Muscle of arm (tissue), 12 donors: Measurements from ENCODE around the gene PLA2G4E. TPM values are rescaled to one million over a fixed set of nuclear protein-coding genes. Genes with fewer than 3 reads are reported as not detected.

ENCODE experiments used
- DNase-seq: peaks from one replicate; pipeline ENCODE4 v3.0.0-alpha.2; 2013
- polyA plus RNA-seq, 12 donors: library from polyadenylated mRNA; unstranded; fragments of 120-200 nt; gene quantifications; one replicate each; pipeline ENCODE4 v1.2.1, GENCODE V29; 2013; ENCODE audit not compliant: insufficient read length in 12 of 12

Gene PLA2G4E
- polyA plus RNA-seq, 12 donors, result 0.68 to 3.5 (median 1.6) TPM; not detected in 2

DNA sequence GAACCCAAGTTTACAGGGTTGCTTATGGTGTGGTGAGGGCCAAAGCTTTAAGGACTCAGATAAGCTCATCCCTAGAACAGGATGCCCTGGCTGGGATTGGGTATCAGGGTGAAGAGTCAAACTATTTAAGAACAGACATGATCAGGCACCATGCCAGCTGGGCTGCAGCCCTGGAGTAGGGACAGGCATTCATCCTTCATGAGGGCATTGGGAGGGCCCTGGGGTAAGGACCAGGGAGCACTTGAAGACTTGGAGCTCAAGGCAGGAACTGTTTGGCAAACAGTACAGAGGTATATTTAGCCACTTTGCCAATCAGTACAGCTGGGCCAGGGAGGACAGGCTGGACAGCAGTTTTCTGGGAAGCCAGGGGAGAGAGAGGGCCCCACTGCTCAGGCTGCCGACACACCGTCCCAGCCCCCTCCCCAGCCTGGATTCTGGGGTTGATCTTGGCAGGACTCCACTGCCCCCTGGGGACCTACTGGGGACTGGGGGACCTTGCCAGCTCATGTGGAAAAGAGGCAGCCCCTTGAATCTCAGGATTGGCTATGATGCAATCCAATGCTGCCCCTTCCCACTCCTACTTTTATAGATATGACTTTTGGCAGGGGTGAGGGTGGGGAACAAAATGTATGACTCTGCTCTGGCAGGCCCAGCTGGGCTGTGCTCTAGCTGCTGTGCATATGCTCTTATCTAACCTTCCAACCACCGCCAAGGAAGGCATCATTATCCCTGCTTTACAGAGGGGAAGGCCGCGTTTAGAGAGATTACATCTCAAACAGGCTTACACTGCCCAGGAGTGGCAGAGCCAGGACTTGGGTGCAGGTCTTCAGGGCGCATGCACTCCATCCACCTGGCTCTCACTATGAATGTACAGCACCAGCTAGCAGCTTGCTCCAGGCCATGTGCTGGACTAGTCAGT is 2.3 kb downstream of the PLA2G4E start:
- peak; percentile 3 for DNase-seq

DNA sequence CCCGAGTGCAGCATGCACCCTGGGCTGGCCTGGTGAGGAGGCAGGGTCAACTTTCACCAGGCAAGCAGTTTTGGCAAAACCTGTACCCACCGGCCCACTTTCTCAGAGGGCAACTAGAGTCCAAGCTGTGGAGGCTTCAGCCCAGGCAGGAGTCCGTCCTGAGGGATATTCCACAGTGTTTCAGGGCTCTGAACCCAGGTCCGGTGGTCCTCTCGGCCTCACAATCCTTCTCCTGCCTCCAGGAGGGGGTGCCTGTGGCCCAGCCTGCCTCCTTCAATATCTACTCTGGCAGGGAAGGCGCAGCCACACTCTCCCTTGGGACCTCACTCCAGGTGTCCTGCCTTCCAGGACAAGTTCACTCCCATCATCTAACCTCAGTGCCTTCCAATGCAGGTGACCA is 3.9 kb downstream of the PLA2G4E start:
- no peak for DNase-seq

DNA sequence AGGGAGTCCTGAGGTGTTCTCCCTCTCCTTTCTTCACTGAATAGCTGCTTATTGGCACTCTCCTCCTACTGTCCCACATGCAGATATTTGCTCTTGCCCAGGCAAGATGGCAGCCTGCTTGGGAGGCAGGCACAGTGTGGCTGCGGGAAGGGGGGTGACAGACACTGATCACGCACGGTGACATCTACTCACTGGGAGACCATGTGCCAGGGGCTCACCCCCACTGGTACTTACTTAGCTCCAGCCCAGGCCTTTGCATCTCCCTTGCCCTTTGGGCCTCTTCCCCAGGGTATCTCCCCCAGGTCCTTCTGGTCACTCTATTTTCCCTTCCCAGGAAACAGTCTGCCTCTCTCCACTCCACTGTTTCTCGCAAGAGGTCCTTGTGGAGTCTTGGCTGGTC is 6.4 kb downstream of the PLA2G4E start:
- no peak for DNase-seq

DNA sequence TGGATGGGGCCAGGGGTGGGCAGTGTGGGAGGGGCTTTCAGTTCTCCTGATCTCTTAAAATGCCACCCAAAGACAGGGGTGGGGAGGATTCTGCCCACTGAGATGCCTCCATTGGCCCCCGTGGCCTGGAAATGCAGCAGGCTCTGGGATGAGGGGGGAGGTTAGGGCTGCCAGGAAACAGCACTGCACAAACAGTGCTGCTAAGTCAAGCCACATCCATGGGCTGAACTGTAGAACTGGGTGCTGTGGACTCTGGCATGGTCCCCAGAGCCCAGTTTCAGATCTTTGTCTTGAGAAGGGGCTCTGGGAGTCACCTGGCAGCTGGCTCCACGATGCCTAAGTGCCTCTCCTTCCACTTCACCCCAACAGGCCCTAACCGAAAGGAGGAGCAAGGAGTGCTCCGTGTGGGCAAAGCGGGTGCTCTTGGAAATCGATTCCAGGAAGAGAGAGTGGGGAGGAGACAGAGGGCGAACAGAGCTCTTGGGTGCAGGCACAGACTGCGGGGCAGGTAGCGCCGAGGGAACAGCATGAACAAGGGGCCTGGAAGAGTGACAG is 7.8 kb downstream of the PLA2G4E start:
- no peak for DNase-seq

DNA sequence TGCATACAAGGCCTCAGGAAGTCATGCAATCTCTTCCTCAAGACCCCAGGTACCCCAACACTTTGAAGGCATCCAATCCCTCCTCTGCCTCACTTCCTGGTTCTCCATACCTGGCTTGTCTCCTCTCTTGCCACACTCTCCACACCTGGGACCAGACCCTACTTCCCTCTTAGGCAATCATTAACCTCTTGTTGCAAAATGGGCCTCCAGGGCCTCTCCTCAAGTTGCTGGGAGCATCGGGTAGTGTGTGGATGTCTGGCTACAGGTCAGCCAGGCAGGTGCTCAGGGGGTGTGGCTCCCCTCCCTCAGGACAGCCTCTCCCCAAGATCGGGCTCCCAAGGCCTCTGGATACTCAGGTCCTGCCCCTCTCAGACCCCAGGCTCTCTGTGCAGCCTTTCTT is 8.6 kb downstream of the PLA2G4E start:
- no peak for DNase-seq

DNA sequence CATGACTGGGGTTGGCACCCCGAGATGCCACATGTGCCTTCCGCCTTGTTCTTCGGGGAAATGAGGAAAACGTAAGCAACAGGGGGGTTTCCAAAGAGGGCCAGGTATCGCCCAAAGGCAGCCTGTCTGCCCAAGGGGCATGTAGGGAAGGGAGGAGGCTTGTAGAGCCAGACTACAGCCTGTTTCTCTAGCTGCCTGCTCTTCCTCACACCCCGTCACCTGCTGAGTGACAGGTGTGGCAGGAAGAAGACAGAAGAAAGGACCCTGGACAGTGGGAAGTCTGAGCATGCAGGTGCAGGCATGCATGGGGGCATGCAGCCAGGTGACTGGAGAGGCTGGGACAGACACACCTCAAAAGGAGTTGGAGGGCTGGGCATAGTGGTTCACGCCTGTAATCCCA is 9.8 kb downstream of the PLA2G4E start:
- DNase-seq, result no peak

DNA sequence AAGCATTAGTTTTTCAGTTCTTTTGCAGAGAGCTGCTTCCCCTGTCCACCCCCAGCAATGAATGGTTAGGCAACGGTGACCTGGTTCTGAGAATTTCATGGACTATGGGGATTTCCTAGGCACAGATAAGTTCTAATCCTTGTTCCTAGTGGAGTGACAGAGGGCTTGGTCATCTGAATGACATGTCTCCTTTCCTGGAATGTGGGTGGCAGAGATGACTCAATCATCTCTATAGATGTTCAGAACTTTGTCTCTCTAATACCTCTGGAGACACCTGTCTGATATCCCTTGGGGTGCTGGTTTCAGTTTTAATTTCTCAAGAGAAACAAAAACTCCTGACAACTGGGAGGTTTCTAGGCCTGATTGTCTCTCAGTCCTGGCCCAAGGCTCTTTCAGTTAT is 10.4 kb downstream of the PLA2G4E start:
- DNase-seq, result no peak

DNA sequence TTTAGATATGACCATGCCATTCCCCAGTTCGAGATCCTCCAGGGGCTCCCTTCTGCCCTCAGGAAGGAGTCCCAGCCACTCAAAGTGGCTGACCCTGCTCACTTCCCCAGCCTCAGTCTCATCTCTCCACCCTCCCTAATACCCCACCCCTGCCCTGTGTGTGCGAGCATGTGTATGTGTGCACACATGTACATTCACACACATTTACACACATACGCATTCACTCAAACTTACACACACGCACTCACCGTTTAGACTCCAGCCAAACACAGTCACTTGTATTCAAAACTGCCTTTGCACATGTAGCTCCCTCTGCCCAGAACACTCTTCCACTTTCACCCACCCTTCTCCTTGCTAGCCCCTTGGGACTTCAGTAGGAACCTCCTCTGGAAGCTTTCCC is 11.4 kb downstream of the PLA2G4E start:
- DNase-seq, result no peak

DNA sequence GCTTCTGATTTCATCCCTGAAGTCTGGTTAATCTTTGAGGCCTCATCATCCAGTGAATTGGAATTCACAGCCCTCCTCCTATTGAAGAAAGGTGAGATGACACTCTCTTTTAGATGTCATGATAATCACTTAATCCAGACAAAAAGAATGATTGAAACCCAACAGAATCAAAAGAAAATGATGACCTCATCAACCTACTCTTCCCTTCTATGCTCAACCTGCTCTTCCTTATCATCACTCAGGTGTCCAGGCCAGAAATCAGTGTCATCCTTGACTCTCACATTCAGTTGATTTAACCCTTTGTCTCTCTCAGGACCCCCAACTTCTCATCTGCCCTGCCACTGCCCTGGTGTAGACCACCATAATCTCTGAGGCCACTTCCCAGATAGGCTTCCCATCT is 11.8 kb downstream of the PLA2G4E start:
- DNase-seq, result no peak

DNA sequence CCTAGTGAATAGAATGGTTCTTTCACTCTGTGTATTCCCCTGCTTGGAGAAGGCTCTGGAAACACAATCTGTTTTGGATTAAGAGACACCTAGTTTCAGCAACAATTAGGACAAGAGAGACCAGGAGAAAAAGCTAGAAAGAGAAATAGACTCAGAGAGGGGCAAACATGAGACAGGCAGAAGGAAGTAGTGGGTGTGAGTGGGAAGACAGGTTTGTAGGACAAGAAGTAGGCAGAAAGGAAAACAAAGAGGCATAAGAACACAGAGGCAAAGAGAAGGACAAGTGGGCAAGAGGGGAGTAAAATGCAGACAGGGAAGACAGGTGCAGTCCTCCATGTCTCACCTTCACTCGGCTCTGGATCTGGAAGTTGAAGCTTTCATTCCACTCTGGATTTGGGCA is 13.5 kb downstream of the PLA2G4E start:
- no peak for DNase-seq

DNA sequence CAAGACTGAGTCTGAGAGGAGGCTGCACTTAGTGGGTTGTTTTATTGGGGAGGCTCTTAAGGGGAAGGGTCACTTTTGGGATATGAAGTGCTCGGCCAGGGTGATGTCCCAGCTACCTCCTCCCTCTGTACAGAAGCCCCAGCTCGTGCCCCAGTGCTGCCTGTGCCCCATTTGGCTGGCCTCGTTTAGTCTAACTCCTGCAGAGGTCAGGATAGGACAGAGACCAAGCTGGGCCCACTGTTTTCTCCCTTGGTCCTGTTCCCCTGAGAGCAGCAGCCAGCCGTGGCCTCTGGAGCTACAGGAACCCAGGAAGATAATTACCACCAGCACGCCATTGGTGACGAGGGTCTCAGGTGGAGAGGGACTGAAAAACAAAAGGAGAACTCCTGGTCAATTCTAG is 18.5 kb downstream of the PLA2G4E start:
- DNase-seq, result no peak

DNA sequence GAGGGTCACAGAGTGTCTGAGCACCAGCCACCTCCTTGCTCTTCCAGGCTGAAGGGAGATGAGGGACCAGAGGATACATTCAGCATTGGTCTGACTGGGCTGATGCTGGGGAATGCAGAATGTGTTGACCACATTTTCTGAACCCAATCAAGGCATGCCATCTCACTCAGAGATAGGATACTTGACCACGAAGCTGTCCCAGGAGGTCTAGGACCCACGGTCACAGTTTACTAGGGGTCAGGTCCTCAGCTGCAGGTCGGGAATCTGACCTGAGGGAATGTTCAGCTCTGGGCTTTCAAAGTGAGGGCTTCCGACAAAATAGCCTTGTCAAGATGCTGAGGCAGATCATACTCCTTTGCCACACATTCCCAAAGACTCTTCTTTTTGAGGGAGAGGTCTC is 19.6 kb downstream of the PLA2G4E start:
- DNase-seq, result no peak

DNA sequence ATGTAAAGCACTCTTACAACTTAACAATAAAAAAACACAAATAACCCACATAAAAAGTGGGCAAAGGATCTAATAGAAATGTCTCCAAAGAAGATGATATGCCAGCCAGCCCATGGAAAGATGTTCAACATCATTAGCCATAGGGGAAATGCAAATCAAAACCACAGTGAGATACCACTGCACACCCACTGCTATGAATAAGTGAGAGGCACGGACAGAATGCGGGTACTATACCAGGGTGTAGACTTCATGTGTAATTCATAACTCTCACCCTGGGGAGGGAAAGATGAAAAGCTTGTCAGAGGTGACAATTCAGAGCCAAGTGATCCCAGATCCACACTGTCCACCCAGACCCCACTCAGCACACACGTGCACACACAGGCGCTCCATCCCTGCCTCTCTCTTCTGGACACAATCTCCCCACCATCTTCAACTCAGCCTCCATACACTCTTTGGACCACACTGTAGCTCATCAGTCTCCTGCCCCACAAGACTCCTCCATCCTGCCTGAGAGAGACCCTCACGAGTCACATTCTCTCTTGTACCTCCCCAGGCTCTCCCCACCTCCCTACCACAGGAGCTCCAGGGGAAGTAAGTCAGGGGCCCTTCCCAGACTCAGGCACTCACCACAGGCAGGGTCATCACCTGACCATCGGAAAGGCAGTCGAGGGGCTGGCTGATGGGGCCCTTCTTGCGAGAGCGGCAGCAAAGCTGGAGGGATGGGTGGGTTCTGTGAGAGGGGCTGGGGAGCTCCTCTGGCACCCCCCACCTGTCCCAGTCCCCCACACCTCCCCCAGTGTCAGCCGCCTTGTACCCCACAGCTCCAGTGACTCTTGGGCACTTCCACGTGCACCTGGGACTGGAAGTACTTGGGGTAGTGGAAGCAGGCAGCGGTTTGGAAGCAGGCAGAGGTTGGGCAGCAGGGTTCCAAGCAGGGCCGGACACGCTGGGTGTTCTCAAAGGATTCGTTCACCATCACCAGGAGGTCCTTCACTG is 21.3 kb downstream of the PLA2G4E start:
- no peak for DNase-seq

DNA sequence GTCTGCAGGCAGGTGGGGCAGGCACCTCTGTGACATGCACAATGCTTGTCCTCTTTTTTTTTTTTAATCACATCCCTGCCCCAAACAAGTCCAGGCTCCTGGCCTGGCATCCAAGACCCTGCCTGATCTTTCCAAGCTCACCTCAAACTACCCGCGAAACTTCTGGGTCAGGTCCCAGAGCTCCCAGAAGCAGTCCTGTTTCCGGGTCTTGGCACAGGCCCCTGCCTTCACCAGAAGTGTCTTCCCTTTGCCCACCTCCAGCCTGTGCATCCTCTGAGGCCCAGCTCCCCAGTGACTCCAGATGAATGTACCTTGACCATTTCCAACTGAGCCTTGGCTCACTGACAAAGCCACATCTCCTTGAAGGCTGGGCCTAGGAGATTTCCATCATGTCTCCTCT is 23.0 kb downstream of the PLA2G4E start:
- no peak for DNase-seq

DNA sequence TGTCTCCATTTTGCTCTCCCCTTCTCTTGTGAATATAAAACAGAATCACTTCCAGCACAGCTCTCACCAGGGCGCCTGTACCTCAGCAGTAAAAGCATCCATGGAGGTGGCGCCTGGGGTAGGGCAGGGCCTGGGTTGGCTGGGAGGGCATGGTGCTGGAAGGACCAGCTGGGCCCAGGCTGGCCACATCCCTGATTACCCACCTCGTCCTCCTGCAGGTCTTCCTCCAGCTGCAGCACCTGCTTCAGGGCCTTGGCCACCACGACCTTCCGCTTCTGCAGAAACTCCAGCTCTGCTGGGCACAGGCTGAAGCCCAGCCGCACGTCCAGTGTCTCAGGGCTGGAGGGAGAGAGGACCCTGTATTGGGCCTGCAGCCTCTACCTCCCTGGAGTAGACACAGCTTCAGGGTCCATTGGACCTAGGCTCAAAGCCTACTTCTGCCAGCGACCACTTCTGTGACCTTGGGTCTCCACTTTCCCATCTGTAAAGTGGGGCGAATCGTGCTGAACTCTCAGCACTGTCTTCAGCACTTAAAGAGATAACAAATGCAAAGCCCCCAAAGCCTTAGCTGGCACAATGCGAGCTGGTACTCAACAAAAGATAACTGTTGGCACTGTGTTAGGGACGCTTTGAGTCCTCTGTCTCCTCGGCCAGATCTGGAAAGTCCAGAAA is 23.8 kb downstream of the PLA2G4E start:
- DNase-seq, result no peak

DNA sequence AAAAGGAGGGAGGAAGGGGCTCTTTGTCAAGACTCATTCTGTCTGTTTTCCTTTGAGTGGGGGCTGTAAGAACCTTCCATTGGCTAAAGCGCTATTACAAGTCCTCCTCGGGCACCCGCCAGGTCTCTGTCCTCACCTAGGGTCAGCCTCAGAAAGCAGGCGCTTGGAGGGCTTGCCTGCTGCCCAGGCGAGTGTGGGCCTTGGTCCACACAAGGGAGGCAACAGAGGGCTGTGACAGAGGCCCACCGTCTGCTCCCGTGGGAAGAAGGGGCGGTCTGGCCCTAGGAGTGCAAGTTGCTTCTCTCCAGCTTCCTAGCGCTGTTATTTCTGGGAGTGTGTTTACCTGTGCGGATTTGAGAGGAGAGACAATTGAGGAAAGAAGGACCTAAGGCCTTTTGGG is 24.5 kb downstream of the PLA2G4E start:
- DNase-seq, result no peak

DNA sequence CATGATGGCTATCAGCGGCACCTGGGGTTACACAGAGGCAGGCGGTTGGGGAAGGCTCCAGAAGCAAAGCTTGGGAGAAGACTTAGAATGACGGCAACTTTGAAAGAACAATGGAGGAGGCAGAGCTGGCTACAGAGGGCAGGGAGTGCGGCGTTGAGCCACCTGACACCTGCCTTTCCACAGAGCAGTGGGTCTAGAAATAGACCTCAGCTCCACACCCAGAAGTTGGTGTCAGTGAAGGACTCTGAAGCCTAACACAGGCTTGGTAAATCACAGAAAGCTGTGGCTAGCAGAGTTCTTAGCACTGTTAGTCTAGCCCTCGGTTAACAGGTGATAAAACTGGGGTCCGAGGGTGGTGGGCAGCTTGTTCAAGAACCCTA is 25.4 kb downstream of the PLA2G4E start:
- no peak for DNase-seq

DNA sequence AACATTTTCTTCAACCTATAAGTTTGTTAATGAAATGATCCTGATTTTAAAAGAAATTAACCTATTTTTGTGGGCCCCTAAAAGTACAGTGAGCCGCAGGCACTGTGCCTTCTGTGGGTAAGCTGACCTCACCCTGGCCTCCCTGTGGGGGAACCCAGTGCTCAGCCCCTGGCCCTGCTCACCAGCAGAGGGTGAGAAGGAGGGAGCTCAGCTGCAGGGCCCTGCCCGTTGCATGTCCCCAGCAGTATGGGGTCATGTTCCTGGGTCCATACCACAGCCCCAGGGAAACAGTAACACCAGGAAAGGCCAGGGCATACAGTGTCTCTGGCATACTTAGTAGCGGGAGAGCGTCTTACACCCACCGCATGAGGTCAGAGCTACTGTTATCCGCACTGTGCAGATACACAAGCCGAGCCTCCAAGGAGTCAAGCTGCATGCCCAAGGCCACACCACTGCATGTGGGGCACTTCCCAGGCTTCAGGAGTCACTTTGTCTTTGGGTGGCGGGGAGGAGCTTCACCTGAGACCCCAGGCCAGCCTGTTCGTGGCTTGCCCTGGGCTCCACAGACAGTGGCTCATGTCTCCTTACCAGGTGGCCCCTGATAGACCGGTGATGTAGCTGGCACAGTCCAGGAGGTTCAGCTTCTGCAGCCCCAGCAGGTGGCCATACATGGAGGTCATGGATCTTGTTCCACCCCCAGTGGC is 25.9 kb downstream of the PLA2G4E start:
- DNase-seq, result no peak

DNA sequence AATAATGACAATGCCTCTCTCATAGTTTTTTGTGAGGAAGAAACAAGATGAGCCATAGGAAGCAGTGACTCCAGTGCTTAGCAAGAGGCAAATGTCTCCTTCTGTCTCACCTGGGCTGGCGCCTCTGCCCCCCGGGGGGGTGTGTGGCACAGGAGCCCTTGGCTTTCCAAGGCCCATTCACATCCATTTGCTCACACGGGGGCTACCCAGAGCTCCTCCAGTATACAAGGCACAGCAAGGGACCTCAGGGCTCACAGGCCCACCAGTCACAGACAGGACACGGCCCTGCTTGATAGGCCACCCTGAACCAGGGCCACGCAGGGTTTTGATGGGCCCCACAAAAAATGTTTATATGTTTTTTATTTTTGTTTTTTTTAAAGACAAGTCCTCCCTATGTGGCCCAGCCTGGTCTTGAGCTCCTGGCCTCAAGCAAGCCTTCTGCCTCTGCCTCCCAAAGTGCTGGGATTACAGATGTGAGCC is 26.6 kb downstream of the PLA2G4E start:
- no peak for DNase-seq

DNA sequence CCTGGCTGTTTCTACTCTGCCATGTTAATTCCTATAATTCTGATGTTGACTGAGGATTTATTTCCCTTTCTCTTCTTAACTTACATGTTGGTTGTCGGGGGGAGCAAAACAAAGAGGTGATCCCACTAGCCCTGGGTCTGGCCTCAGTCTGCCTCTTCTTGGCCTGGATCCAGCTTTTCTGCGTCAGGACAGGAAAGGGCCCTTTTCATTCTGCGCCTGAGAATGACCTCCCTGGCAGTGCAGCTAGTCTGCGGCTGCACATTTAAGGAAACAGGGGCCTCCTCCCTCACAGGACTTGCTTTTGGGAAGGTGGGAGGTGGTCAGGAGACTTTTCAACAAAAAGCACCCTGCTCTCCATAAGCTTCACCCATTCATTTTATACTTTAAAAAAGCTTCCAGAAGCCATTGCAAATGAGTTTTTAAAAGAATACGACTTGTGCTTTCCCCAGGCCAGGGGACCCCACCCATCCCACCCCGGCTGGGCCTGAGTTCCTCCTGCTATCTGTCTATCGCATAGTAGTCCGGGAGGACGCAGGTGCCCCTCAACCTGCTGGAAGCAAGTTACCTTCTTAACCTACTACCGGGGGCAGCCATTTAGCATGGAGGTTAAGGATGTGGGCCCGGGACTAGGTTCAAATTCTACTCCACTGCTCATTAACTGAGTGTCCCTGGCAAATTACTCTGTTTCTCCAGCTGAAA is 27.2 kb downstream of the PLA2G4E start:
- DNase-seq, result no peak
